Activated T-cell treated with anti-CD3 and anti-CD28 coated beads, Interleukin-2, amount 50 U/mL, for 1 hour (primary cell): ENCODE data around the gene GPC6.

Source experiments
- DNase-seq: peaks from one replicate; pipeline ENCODE4 v3.0.0-alpha.2; 2020

The GPC6 gene

DNA sequence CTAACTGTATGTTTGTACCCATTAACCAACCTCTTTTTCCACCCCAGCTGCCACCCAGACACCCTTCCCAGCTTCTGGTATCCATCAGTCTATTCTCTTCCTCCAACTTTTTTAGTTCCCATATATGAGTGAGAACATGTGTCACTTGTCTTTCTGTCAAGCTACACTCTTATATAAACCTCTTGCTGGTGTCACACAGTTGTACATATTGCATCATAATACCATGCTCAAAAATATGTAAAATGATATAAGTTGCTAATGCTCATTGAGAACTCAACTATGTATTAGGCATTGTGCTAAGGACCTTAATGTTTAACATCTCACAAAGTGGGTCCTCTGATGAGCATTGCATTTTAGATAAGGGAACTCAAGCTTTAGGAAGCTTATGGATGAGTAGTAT is 395.4 kb downstream of the GPC6 start:
- DNase-seq = no peak

DNA sequence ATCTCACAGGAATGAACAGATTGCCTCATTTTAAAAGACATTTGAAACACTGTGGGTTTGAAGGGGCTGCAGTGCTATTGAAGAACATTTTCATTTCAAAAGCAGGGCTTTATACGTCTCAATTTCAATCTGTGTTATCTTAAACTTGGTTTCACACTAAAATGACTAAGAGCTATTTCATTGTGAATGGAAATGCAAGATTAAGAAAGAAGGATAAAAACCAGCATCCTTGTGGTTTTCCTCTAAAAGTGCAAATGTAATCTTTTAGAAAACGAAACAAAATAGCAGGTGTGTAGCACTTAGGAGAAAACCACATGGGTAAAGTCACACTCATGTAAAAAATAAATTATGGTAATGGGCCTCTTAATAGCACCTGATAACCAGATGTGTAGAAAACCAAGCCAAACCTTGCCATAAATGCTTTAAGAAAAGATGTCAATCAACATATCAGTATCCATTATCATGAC is 397.7 kb downstream of the GPC6 start:
- no peak for DNase-seq

DNA sequence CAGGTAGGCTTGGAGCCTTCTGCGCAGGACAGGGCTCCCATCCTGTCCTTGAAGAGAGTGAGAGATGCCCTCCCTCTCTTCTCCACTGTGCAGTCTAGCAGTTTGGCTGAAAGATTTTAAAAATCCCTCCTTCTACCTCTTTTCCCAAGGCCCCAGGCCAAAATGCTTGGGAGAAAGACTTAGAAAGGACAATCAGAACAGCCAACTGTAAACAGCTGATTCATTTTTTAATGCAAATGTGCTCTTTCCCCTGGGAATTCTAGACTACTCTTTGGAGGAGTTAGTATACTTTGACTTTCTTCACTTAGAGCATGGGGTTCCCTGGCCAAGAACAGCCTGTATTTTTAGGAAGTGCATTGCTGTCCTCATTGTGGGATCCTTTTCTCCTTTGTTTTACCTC is 398.9 kb downstream of the GPC6 start:
- DNase-seq = no peak

DNA sequence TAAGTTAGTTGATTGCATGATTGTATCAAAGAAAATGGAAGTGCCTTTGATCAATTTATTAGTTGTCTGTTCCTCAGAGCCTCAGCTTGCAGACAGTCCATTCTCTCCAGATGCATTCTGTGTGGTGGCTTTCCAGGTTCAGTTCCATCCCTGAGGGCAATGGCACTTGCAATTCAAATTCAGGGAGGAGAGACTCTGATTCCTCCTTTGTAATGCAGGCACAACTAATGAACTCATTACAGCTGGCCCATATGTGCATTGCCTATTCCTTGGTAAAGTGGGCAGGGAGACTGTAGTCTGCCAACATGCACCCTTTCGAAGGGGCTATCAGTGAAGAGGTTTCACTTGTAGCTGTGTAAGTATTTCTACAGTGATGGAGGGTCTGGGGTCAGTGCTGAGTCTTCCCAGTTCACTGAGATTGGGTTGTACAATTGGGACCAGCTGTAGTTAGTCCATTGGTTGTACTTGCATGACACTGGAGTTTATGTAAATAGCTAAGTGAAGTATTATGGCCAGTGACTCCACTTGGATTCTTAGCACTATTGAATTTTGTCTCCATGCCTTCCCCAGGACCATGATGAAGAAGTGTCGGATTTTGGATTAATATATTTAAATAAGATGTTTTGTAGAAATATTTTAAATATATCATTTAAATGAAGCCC is 401.7 kb downstream of the GPC6 start:
- no peak for DNase-seq

DNA sequence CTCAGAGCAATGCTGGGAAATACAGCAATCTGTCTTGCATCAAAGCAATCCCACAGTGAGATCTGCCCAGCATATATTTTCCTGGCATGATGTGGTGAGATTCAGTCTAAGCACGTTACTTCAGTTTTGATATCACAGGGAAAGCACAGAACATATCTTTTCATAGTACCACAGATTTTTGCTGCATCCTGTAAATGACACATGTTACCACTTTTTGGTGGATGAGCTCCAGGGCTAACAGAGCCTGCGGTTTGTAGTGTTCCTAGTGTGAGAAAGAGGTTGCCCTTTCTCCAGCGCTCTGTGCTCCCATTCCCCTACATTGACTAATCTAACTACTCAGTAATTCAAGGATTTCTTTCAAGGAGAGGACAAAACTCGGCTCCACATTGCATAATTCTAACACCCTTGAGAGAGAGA is 409.0 kb downstream of the GPC6 start:
- DNase-seq = no peak

DNA sequence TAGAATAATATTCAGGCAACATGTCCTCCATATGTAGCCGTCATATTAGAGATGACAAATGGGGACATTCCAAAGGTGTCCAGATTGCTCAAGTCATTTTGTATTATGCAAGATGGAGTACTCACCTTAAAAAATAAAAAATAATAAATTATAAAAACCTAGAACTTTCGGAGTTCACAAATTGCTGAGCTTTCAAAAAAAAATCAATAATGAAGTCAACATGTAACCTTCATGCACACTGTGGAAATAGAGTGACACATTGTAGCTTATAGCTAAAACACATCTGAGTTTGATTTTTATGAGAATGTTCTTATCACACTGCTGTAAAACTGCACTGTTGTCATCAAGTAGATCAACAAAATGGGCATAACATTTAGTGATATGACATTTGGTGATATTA is 411.2 kb downstream of the GPC6 start:
- DNase-seq = no peak

DNA sequence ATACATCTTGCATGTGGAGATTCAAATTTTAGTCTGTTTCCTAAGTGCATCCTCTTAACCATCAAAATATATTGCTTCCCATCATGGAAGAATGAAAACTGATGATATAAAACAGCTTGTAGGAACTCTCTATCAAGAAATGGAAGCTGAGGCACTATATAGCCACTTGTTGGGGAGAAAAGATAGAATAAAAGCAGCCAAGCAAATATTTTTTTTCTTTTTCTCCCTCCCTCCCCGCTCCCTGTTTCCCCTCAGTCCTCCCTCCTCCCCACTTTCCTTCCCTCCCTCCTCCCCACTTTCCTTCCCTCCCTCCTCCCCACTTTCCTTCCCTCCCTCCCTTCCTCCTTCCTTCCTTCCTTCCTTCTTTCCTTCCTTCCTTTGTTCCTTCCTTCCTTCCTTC is 413.8 kb downstream of the GPC6 start:
- no peak for DNase-seq

DNA sequence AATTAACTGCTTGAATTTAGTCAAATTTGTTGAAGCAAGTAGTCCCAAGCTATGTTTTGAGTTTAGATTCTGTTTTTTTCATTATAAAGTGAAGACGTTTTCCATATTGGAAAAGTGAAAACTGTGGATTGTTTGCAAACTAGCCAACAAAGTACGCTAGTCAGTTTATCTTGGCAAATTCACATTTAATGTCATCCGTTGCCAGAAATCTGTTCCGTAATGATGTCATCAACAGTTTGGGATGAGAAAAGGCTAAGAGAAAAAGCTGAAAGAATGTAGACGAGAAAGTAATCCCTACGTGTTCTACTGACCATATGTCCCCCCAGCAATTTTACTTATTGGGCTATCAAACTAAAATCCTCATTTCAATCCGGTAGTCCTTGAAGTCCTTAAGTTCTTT is 419.6 kb downstream of the GPC6 start:
- no peak for DNase-seq

DNA sequence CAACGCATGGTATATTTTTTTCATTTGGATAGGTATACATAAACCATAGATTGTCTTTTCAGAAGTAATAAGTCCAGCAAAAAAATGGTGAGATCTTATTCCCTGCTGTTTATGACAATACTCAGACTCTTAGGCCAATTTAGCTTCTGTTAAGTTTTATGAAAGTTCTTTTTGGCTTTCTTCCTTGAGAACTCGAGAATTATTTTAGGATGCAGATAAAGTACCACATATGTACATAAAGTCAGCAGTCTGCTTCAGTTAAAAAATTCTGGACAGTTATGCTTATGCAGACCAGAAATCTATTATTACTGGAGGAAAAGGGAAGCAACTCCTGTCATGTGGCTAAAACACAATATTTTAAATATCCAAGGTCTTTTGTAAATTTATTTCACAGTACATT is 422.9 kb downstream of the GPC6 start:
- no peak for DNase-seq

DNA sequence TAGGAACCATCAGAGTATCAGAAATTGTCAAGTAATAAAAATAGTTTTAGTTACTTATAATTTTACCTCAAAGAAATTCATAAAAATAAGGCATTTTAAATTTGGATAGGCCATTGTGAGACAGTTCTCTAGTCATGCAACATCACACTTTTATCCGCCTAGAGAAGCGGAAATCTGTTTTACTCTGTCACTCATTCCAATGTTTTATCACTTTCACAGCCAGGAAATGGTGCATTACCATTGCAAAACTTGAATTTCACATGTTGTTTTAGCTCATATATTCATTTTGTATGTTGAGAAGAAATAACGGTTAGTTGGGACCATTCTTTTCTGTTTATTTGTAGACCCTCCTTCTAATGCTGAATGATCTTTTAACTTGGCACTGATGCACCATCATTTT is 427.2 kb downstream of the GPC6 start:
- DNase-seq = no peak

DNA sequence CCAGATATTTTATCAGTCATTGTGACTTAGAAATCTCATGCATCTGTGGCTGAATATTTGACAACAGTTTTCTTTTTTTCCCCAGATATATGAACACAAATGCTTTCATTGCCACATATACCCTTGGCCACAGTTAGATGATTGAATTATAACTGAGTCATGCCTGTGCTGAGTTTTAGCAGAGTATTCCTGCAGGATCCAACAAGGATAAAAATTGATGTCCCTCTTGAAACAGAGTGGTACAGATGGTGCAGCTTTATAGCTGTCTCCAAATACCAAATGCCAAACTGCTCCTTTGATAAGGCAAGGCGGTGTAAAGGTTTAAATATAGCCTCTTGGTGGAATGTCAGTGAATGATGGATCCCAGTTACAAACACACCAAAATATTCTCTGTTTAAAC is 428.5 kb downstream of the GPC6 start:
- DNase-seq = no peak

DNA sequence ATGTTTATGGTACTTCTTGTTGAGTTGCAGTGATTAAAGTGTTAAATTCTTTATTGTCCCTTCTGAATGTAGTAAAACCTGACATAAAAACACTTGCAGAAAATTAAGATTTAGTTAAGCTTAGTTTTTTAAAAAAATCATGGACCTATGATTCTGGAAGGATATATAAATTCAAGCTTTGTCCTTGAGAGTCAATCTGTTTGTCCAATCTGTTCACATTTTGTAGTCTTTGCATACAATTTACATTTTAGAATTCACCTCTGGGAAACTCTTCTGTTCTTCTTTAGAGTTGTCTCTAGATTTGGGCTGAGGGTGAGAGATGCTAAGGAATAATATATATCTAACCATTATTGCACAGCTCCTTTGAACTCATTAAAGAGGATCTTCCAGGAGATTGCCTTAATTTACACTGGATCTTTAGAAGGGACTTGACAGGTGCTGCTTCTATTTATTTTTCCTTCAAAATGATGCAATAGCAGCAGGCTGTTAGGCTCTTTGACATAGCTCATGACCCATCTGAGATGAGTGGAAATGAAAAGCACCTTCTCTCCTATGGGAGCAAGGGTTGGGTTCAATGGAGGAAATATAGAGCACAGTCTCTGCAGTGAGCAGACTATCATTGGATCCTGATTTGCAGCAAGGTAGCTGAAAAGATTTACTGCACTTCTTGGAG is 433.9 kb downstream of the GPC6 start:
- DNase-seq = no peak

DNA sequence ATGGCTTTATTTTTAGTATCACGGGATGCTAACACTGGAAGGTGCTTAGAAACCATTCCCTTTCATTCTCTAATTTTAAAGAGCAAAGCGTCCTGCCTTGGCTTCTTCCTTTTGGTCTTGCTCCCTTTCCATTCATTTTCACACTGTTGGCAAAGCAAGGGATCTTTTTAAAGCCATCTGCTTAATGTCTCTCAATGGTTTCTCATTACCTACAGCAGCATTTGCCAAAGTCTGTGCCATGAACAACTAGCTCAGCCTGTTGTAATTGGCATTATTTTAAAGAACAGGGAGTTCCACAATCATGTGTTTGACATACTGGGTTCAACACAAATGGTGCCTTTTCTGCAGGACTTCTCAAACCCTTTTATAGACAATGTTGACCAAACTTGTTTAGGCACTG is 444.3 kb downstream of the GPC6 start:
- no peak for DNase-seq

DNA sequence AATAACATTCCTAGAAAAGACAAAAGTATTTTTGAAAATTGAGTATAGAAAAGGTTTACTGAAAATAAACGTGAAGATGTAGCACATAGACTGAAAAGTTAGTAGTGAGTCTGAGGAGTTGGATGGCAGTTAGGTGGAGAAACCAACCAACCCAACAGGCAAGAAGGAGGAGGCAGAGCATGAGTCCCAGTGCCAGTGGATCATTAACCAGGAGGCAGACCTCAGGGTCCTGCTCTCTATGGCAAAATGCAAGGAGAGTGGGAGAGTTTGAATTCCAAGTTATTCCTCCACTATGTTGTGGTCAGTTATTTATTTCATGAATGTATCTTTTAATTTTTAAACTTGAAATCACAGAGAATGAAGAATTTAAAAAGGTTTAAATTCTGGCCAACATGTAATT is 446.4 kb downstream of the GPC6 start:
- no peak for DNase-seq

DNA sequence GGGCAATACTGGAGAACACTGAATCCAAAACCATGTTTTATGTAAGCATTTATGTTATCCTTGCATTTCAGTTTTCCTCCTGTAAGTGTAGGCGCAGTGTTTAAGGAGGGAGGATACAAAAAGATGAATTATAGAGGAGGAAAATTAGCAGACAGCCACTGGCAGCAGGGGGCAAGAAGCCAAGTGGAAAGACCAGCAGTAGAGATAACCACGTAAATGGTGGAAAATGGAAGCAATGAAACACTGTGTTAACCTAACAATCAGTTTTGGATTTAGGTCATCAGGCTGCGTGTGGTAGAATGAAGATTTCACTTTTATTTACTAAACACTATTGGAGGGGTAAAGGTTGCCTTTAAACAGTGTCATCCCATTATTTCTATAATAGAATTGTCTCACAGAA is 447.3 kb downstream of the GPC6 start:
- no peak for DNase-seq

DNA sequence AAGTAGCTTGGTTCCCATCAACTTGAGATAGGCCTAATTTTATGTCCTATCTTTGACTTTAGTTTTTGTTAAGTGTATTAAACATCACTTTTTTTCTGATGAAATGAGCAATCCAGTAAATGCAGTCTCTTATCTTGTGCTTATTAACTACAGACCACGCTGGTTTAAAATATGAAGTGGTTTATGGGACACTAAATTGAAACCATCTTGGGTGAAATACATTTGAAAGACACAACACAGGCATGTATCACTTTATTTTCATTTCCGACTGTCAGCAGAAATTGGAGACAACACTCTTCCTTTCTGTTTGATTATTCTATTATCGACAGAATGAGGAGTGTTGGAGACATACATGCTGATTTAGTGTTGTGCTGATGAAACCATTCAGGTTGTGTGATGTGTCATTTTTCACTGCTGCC is 447.7 kb downstream of the GPC6 start:
- DNase-seq = no peak

DNA sequence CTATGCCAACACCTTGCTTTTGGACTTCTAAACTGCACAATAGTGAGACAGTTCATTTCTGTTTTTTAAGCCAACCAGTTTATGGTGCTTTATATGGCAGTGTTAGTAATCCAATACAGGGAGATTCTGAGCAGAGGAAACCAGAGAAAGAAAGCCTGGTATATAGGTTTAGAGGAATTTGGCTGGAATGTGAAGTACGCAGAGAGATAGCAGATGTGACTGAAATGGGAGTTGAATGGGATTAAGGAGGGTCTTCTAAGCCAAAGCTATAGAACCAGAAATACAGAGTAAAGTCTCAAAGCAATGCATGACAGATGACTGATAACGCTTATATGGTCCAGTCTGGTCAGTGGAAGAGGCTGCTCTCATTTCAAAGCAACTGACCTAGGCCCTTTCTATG is 453.7 kb downstream of the GPC6 start:
- DNase-seq = no peak

DNA sequence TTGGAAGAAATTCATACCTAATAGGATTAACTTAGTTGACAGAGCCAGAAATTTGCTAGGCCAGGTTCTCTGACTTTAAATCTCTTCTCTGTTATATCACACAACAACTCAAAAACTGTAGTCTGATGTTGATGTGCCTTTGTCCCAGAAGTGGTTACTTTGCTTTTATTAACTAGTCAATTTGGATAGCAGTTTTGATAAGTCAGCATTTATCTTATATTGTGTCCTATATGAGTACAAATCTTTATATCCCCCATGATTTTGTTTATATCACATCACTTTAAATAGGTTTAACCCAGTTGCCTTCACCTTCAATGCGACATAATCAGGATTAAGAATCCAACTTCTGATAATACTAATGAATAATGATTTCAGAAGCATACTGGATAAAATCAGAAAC is 459.3 kb downstream of the GPC6 start:
- DNase-seq = no peak

DNA sequence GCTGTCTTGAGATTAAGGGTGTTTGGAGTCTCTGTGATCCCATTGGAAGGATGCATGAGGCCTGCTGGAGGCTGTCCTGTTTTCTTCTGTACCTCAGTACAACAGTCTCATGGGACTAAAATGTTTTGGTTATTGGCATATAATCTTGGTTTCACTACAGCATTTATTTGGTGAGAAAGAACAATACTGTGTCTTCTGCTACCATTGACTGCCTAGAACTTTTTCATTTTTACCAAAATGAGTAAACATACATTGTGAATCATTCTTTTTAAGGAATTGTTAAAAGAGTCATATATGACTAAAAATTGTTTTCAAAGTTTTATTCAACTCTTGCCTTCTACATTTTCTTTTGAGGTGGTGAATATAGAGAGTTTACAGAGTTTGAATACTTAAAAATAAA is 459.8 kb downstream of the GPC6 start:
- DNase-seq = no peak

DNA sequence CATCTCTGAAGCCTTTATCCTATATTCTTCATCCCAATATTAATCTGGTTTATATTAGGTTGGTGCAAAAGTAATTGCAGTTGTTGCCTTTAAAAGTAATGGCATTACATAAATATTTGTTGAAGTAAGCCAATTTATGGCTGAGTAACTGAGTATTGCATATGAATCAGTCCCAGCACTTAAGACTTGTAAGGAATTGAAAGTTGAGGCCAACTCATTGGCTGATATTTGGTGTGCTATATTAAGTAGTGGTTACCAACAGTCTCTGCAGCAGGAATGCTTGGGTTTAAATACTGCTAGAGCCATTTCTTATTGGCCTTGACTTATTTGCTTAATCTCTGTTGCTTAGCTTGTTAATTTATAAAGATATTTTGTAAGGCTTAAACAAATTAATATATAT is 460.7 kb downstream of the GPC6 start:
- DNase-seq = no peak

DNA sequence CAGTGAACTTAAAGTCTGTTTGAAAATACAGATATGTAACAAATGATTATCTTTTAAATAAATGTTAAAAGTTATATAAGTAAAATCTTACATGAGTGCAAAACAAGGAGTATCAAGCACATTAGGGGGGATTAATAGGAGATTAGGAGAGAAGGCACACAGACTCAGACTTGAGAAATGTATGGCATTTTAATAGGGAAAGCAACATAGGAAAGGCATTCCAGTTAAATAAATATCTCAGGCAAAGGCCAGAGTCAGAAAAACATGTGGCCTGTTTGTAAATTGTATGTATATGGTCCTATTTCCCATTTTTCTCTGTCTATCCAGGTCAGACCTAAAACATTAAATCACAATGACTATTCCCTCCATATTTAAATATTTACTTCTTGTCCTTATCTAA is 462.7 kb downstream of the GPC6 start:
- DNase-seq = no peak

DNA sequence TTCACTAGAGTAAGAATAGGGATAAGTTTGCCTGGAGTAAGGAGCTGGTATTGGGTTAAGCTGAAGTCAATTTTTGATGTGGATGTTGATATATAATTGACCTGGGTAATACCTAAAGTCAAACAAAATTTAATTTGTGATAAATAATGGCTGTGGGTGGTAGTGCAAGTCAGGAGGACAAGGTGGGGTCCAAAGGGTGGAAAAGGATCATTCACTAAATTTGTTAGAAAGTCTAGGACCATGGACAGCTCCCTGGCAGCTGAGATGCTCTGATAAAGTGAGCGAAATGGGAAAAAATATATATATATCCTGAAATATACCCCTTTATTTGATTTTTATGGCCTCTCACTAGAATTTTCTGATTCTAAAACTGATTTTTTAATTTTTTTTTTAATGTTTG is 463.5 kb downstream of the GPC6 start:
- DNase-seq = no peak

DNA sequence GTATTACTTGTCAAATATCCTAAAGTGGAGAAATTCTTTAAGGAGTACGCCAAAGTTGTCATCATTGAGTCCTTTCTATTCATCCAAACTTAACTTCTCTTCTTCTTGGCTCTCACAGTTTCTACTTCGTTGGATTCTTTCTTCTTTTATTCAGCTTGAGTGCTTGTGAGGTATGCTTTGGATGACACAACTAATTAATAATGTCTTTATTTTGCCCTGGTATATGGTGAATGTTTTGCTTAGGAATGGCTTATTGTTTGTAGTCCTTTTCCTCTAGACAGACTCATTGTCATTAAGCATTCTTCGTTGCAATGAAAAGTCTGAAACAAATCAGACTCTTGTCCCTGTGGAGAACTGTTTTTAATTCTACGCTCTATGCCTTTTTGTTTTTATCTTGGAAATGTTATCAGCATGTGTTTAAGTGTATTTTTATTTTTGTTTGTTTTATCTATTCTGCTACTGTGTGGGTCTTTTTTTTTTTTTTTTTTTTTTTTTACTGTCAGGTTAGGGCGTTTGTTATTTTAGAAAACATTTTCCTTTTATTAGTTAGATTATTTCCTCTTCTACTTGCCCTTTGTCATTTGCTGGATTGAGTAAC is 471.5 kb downstream of the GPC6 start:
- DNase-seq = no peak

DNA sequence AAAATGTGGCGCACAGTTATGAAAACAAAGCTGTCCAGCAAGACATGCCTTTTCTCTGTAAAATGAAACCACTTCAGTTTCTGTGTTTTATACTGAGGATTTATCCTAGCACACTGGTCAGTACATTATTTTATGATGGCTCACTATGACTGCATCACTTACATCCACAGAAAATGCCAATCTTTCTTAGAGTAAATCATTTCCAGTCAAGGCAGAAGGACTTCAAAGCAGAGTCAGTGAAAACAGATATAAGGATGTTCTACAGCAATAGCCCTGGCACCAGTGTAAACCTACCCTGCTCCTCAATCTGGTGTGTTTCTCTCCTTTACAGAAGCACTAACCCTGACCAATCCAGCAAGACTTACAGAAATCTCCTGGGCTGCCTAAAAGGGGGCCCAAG is 473.5 kb downstream of the GPC6 start:
- no peak for DNase-seq
